Left ventricle myocardium superior (tissue), 1 donor: ENCODE data around the gene MT1F. TPM values are rescaled to one million over a fixed set of nuclear protein-coding genes. Genes with fewer than 3 reads are reported as not detected.

Experiments used
- ATAC-seq: fragments of 200-7000 bp; cut with Tn5 transposase; one replicate; pipeline ENCODE4 v1.9.1; 2020; ENCODE audit warnings: mild to moderate bottlenecking, moderate library complexity
- DNase-seq: peaks from one replicate; pipeline ENCODE4 v3.0.0-alpha.2; 2020
- intact Hi-C: fragments of 100-400 bp; cut with micrococcal nuclease; formaldehyde crosslinking; loops from one replicate; pipeline ENCODE4 v1.11.0; 2022
- total RNA-seq: library from RNA; stranded (reverse); fragmentation: NEBNext Ultra II Directional; extraction: Animal tissue kit (Norgen Biotek cat#: 25700); gene quantifications from one replicate; pipeline ENCODE4 v1.2.1, GENCODE V29; 2021
- donor health status: DM: no; HTN: yes; CAD: no; lungs with severe emphysema.

MT1F gene
- total RNA-seq, 1 donor from 2014 or later = 3.0 TPM

GRCh38 chr16:56683424-56684172, 25.8 kb downstream of the MT1F start:
- ATAC-seq = no peak
- DNase-seq = peak; percentile 45
- intact Hi-C loops = loop anchor here (10.0 kb wide), 1 partner anchor 79 kb away; the partner anchor contains the start of gene MT2A

- intact Hi-C loops = loop anchor here (10.0 kb wide), 1 partner anchor 80 kb away; the partner anchor contains the start of gene MT2A
- no peak for ATAC-seq
- DNase-seq = no peak
Observed at GRCh38 chr16:56684256-56684925, 26.6 kb downstream of the MT1F start.

GRCh38 chr16:56684926-56685590, 27.3 kb downstream of the MT1F start:
- intact Hi-C loops = loop anchor here (10.0 kb wide), 1 partner anchor 80 kb away; the partner anchor contains the start of gene MT2A
- DNase-seq (no peak), ATAC-seq (peak; percentile 2)

- DNase-seq (no peak), ATAC-seq (no peak)
- intact Hi-C loops = loop anchor here (10.0 kb wide), 1 partner anchor 82 kb away; the partner anchor contains the start of gene MT2A
Observed at GRCh38 chr16:56686758-56687157, 29.0 kb downstream of the MT1F start.

- no peak for ATAC-seq
Observed at GRCh38 chr16:56688762-56689161, 31.0 kb downstream of the MT1F start.

GRCh38 chr16:56689171-56689570, 31.4 kb downstream of the MT1F start:
- ATAC-seq = no peak
- intact Hi-C loops = loop anchor here (10.0 kb wide), 1 partner anchor 84 kb away; the partner anchor contains the start of gene MT2A

More at GRCh38 chr16:56688762-56689161, 31.0 kb downstream of the MT1F start:
- no peak for DNase-seq
- intact Hi-C loops = loop anchor here (10.0 kb wide), 1 partner anchor 84 kb away; the partner anchor contains the start of gene MT2A

GRCh38 chr16:56690420-56691122, 32.8 kb downstream of the MT1F start:
- intact Hi-C loops = no loop called here
- ATAC-seq = no peak
- DNase-seq = no peak

More at GRCh38 chr16:56689171-56689570, 31.4 kb downstream of the MT1F start:
- no peak for DNase-seq

GRCh38 chr16:56691885-56692284, 34.1 kb downstream of the MT1F start:
- peak; percentile 95 for ATAC-seq
- intact Hi-C loops = no loop called here
- no peak for DNase-seq

GRCh38 chr16:56695246-56695645, 37.5 kb downstream of the MT1F start:
- DNase-seq = no peak
- intact Hi-C loops = no loop called here

GRCh38 chr16:56697456-56698155, 39.8 kb downstream of the MT1F start:
- DNase-seq (no peak), ATAC-seq (no peak)
- intact Hi-C loops = no loop called here

More at GRCh38 chr16:56695246-56695645, 37.5 kb downstream of the MT1F start:
- no peak for ATAC-seq

- no peak for DNase-seq
- ATAC-seq = no peak
- intact Hi-C loops = loop anchor here (10.0 kb wide), 1 partner anchor 185 kb away; no protein-coding TSS in a partner anchor
Observed at GRCh38 chr16:56700195-56700594, 42.4 kb downstream of the MT1F start.

- DNase-seq (no peak), ATAC-seq (no peak)
- intact Hi-C loops = loop anchor here (10.0 kb wide), 1 partner anchor 186 kb away; no protein-coding TSS in a partner anchor
Observed at GRCh38 chr16:56700631-56701030, 42.9 kb downstream of the MT1F start.

- ATAC-seq (peak; percentile 10), DNase-seq (no peak)
- intact Hi-C loops = loop anchor here (10.0 kb wide), 1 partner anchor 187 kb away; no protein-coding TSS in a partner anchor
Observed at GRCh38 chr16:56701534-56701933, 43.8 kb downstream of the MT1F start.

GRCh38 chr16:56702836-56703235, 45.1 kb downstream of the MT1F start:
- intact Hi-C loops = loop anchor here (10.0 kb wide), 1 partner anchor 188 kb away; no protein-coding TSS in a partner anchor
- ATAC-seq (no peak), DNase-seq (no peak)
